RCC 7860 (cell line): ENCODE data around the gene PLCL2.

Experiments used
- DNase-seq: peaks from one replicate; pipeline ENCODE4 v3.0.0-alpha.2; 2015; ENCODE audit warnings: low spot score
- FAIRE-seq: peaks from 2 replicates; lab custom pipeline; 2012; peaks lifted over from hg19 to GRCh38; lab: Jason Lieb, UNC

The PLCL2 gene

DNA sequence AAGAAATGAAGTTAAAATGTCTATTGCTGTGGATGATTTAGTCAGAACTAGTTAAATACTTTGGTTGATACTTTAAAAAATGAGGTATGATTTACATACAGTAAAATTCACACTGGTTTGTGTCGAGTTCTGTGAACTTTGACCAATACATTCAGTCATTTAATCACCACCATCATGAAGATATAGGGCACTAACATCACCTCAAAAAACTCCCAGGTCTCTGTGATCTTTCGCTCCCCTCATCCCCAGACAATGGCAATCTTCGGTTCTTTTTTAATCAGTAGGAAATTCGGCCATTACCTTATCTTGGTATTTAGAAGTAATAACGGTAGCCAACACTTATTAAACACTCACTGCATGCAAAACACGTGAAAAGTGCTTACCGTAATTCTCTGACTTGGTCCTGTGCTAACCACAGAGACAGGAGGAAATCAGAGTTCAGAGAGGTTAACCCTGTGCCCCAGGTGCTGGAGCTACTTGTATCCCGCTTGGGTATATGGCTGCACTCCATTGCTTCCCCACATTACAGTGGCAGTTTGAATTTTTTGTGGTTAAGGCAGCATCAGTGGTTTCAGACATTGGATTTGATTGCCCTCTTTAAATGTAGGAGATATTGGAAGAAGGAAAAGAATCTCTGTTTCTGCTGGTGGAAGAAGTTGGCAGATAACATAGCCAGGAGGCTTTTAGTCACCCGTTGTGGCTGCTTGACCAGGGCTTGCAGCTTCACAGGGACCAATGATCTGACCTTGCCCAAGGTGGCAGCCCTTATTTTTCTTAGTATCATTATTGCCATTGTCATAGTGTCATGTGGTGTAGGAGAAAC, 4.2 kb downstream of the PLCL2 start:
- DNase-seq, result no peak
- no peak for FAIRE-seq

DNA sequence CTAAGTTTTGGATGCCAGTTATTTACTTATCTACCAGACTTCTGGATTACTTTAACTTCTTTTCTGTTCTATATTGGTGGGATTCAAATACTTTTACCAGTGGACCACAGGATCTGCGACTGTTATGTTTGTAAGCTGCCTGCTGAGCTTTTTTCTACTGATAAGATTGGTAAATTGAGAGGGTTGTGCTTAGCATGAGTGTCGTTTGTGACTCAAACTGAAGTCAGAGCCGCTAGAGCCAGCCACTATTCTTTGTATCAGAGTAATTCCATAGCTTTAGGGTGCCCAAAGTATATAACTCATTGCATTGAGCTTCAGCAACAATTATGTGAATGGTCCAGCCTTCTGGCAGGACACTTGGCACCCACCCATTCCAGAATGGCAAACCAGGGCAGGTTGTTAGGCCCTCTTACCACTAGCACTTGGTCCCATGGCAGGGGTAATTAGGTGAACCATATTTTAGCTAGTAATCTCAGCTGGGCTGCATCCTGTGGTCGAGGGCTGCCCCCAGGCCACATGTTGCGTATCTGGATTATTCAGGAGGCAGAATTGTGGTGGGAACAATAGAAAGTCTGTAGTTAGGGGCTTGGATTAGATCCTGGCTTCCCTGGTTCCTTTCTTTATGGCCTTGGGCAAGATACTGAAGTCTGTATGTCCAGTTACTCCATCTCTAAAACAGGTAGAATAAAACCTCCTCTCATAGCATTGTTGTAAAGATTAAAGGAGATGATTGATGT, 6.0 kb downstream of the PLCL2 start:
- DNase-seq (no peak), FAIRE-seq (no peak)

DNA sequence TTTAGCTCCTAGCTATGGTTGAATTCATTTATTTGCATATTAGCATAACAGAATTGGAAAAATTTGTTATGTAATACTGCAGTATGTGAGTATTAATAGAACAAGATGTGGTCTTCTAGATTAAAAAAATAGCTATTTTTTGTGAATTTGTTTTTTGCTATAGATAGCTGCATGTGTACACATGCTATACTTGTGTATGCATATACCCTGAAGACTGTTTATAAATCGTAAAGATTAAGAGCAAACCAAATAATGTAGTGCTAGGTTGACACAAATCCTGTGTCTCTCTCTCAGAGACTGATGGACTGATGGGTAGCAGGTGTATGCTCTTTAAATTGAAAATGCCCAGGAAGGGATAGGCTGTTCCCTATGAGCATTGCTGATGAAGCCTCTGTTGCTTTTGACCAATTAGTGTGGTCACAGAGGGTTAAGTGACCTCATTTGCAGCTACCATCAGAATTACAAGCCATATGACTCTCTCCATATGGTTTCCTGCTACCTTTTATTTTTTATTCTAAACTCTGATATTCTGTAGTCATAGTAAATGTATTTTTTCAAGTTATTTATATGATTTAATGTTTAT, 9.0 kb downstream of the PLCL2 start:
- FAIRE-seq, result no peak

DNA sequence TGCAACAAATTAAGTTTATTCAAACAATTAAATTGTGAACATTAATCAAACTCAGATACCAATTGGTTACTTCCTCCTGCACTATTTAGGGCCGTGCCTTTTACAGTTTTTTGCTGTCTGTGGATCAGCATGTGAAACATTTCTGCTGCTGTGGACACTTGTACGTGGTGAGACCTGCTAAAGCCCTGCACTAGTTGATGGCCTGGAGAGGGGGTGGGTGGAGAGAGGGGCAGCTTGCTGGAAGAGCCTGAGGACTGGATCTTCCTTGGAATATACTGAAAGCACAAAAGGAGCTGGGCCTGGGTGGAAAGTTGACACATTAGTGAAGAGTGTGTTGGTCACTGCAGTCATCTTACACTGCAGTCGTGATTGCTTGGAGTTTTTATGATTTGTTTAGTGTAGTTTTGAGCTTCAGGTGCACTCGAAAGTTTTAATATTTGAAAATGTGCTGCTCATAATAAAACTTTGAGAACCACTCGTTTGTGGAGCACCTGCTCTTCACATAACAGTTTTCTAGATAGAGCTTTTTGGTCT, 11.4 kb downstream of the PLCL2 start:
- FAIRE-seq (no peak), DNase-seq (no peak)

More for the DNA sequence above, 9.0 kb downstream of the PLCL2 start:
- no peak for DNase-seq

DNA sequence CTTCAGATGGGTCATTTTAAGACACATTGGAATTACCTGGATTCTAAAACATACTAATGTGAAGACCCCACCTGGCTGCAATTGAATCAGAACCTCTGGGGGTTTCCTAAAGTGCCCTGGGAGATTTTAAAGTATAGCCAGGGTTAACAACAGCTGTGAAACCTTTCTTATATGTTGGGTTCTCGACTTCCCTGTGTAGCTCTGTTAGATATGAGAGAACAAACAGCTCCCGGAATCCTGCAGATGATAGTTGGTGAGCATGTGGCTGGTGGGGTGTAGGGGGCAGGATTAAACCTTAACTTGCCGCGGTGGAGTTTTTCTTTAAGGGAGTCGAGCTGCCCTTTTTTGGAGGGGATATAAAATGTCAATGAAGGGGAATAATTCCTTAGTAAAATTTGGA, 12.1 kb downstream of the PLCL2 start:
- DNase-seq (no peak), FAIRE-seq (no peak)

DNA sequence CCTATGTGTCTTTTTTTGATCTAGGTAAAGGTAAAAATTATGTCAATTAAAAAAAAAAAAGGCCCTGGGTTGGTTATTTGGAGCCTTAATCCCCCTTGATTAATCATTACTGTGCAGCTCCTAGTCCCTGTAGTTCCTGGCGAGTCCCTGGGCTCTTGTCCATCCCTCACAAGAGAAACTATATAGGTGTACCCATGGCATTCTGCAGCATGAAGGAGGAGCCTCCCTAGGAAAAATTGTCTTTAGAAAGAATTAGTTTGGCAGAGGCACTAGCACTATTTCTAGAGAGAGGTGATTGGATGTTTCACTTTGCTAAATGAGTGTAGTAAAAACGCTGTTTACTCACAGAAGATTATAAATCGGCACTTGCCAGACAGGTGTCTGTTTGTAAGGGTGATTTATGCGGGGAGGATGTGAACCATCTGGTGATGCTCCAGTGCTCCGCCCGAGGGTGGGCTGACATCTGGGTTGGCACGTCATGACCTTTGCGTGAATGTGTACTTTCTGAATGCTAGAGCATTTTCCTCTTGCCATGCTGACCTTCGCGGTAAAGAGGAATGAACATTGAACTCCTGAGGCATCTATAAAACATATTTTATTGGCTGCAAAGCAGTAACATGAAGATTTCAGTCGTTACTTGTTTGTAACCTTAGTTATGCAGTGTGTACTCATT, 12.6 kb downstream of the PLCL2 start:
- no peak for FAIRE-seq

DNA sequence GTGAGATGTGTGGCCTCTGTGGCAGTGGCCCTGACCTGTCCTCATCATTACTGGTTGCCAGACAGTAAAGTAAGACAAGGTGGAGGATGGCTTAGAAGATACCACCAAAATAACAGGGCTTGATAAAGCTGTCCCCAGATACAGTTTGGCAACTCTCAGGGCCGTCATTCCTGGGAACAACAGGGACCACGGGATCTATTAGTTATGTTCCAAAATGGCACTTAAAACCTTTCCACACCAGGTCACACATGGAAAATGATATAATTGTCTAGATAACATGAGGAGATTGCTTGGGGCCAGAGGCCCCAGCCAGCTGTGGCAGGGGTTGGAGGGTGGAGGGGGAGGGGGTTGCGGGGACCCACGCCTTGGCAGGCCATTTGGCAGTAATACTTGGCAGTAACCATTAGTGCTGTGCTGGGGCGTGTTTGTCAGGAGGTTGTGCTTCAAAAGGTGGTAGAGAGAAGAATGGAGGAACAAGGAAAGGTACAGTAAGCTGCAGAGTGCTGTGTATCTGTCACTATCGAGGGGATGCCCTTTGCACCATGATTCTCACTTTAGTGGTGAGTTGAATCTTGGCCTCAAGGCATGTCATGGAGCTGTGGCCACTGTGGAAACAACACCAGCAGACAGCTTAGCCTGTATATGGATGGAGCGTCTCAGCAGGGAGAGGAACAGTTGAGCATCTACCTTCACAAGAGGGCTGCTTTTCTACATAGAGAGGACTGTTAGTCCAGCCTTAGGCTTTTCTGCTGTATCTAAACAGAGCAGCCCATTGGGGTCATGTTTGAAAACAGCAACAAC, 14.0 kb downstream of the PLCL2 start:
- FAIRE-seq (no peak), DNase-seq (no peak)

More for the DNA sequence above, 12.6 kb downstream of the PLCL2 start:
- DNase-seq, result no peak

DNA sequence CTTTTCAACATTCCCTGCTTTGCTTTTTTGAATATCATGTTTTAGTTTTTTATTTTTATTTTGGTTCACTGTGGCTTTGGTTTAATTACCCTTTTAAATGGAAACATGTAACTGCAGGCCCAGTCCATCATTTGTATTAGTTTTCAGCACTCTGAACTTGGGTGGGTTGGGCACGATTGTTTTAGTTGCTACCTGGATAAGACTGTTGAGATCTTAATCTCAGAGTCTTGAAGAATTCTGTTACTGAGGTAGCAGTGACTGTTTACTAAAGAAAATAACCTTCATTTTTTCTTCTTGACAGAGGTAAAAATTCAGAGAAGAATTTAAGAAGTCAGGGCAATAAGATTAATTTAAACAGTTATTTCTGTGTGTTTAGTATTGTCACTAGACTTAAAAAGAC, 15.2 kb downstream of the PLCL2 start:
- FAIRE-seq (no peak), DNase-seq (no peak)

DNA sequence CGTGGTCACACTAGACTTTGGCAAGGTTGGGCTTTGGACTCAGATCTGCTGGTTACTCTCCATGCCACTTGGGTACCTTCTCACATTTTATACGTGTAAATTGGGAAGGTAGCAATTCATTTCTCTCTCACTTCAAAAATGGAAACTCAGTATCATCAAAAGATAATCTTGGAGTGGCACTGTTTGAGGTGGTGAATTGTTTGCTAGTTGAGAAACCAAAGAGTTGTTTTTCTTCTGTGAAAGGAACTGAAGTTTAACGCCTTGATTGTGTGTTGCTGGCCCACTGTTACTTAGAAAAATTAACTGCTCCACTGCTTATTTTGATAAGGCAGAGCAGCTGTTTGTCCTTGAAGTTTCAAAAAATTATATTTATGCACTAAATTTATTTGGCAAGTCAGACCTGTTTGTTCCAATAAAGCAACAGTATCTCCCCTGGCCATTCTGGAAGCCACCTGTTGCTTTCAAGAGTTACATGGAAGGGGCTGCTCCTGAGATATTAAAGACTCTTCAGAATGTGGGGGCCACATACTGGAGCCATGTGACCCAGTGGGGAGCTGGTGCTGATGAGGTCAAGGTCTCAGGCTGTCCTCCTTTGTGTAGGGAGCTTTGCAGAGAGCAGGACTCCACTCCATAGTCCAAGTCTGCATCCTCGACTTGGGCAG, 16.2 kb downstream of the PLCL2 start:
- FAIRE-seq (no peak), DNase-seq (no peak)

DNA sequence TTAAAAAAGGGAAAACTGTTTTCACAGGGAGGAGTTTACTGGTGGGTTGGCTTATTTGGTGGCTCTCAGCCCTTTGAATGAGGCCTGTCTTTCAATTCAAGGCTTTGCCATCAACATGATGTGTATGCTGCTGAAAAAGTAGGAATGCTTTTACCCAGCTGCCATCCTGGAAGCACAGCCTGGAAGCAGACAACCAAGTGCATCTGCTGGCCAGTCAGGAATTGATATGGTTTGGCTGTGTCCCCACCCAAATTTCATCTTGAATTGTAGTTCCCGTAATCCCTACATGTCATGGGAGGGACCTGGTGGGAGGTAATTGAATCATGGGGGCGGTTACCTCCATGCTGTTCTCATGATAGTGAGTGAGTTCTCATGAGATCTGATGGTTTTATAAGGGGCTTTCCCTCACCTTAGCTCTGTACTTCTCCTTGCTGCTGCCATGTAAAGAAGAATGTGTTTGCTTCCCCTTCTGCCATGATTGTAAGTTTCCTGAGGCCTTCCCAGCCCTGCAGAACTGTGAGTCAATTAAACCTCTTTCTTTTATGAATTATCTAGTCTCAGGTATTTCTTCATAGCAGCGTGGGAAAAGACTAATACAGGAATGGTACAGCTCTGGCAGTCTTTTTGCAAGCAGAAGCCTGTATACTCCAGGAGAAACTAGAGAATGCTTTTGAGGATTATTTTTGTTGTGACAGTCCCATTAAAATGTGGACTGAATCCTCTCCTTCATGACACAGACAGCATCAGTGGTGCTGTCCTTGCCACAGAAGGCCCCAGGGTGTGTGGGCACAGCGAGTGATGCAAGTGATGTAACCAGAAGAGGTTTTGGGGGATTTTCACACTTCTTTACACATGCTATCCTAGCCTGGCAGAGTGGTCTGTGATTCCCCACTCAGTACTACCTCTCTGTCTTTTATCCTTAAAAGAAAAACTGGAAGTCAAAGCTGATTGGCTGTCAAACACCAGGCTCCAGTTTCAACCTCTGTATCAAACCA, 20.0 kb downstream of the PLCL2 start:
- DNase-seq (no peak), FAIRE-seq (no peak)

DNA sequence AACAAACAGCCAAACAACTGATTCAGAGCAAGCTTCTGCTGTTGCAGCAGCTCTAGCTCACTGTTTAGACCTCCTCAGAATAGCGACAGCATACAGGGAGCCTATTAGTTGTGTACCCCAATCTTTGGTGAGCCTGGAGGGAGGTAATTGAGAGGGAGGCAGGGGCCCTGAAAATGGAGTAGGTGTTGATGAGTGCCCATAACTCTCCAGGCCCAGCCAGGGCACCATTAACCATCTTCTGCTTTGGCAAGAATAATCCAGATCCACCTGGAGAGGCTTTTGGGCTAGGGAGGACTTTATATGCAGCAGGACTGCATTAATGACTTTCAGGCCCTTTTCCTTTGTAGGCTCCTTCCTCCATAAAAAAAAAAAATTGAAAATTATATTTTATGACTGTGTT, 20.9 kb downstream of the PLCL2 start:
- DNase-seq (no peak), FAIRE-seq (no peak)

DNA sequence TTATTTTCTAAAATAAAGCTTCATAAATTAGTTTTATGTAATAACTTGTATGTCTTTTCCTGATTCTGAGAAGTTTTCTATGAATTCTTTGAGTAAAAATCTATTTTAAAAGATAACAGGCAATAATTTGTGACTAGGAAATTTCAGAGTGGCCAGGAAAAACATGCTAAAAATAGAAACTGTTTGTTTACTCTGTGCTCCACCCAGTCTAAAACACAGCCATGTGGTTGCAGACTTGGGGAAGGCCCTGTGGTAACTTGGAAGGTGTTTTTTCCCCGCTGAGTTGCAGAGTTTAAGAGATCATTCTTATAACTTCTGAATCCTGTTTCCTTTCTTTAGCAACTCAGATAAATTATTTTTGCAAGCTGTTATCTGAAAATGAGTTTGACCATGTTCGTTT, 21.9 kb downstream of the PLCL2 start:
- FAIRE-seq (no peak), DNase-seq (no peak)

DNA sequence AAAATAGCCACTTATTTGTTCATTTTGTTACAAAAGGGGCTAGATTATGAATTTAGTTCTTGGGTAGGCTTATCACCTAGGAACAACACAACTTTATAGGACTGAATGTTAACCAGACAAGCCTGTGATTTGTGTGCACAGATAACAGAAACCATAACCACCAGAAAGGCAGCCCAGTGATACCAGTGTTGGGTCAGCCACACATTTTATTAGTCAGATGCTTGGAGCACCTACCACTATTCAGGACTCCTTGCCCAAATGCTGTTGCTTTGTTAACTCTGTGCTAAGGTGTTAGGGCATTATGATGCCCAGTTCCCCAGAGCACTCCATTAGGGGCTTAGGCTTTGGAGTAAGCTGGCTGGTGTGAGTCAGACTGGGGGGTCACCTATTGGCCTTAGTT, 22.5 kb downstream of the PLCL2 start:
- DNase-seq (no peak), FAIRE-seq (no peak)

DNA sequence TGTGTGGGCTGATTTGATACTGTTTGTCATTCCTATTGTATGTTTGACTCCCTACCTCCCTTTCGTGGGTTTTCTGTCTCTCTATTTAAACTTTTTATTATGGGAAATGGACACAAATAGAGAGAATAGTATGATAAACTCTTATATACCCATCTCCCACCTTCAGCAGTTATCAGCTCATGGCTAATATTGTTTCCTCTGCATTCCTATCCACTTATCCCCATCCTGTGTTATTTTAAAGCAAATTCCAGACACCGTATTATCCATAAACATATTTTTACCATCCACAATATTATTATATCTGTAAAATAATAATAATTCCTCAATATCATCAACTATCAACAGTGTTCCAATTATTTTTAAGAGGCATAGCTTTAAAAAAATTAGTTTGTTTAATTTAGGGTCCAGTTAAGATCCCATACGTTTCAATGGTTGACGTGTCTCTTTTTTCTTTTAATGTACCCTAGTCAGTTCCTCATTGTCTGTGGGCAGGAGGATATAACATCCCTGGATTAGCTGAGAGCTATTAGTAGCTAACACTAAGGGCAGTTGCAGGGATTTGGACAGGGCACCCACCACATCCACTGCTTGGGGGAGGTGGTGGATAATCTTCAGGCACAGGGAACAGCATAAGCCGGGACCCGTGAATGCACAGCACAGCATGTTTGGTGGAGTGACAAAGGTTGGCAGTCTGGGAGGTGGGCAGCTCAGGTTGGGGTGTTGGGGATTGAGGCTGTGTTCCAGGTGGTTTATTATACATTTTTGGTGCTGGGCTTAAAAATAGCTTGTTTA, 23.5 kb downstream of the PLCL2 start:
- DNase-seq, result no peak
- FAIRE-seq, result no peak

DNA sequence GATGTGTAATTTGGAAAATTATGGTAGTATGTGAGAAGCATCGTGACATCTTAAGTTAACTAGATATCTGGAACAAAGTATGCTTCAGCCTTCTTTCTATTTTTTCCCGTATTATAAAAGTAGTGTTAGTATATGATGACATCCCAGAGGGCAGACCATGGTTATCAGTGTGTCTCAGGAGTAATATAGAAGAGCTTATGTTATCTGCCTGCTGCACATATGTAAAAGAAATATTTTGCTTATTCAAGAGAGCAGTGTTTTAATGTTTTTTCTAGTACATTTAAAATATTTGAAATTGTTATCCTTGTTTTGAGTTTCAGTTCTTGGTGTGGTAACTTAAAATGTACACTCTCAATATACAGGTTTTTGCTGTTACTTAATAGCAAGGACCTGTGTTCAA, 24.1 kb downstream of the PLCL2 start:
- FAIRE-seq, result no peak
- DNase-seq, result no peak

DNA sequence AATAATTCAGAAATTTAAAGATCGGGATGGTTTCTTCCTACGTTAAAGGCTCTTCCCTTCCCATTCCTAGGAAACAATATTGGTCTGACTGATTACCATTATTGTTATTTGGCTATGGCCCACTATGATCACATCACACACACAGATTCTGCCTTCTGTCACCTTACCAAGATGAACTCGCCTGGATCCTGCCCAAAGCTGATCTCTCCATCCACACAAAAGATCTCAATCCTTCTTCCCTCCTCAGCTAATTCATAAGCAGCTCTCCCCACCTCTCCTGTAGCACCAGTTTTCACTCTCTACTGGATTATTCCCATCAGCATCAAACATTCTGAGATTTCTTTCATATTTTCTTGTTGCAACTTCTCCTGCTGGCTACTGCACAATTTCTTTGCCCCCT, 25.0 kb downstream of the PLCL2 start:
- FAIRE-seq, result no peak
- no peak for DNase-seq

DNA sequence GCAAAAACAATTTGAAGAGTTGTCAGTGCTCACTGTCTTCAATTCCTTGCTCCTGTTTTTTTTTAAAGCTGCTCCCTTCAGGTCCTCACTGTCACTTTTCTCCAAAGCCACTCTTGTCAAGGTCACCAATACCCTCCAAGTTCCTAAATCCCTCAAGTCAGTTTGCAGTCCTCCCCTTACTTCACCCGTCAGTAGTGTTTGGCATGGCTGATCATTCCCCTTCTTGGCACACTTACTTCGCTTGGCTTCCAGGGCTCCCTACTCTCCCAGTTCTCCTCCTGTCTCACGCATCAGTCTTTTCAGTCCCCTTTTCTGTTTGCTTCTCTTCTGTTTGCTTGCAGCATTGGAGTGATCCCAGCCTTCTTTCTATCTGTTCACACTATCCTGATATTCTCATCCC, 25.5 kb downstream of the PLCL2 start:
- FAIRE-seq (no peak), DNase-seq (no peak)

DNA sequence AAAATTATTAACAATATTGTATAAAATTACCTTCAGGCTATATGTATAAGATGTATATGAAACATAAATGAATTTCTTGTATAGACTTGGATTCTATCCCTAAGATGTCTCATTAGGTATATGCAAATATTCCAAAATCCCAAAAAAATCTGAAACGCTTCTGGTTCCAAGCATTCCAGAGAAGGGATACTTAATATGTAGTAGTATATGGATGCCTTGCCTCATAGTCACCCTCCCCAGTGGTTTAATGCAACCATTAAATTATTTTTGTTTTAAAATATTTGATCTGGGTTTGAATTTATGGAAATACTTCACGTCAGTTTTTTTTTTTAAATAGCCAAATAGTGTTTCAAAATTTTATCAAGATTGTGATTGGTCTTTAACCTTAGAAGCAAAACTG, 27.2 kb downstream of the PLCL2 start:
- DNase-seq (no peak), FAIRE-seq (no peak)
